GM18909 (cell line): Measurements from ENCODE around the gene CCSER2.
"Not testable (repeated sequence)": the region's sequence is repeated elsewhere in the genome, so short reads cannot be mapped to it uniquely, and the experiment has no call there.

Source experiments
- ATAC-seq: cut with Tn5 transposase; IDR thresholded peaks from one replicate; pipeline ENCODE4 v1.9.1; 2021; ENCODE audit warnings: mild to moderate bottlenecking; ENCODE audit not compliant: unreplicated experiment, poor library complexity

CCSER2 gene

DNA sequence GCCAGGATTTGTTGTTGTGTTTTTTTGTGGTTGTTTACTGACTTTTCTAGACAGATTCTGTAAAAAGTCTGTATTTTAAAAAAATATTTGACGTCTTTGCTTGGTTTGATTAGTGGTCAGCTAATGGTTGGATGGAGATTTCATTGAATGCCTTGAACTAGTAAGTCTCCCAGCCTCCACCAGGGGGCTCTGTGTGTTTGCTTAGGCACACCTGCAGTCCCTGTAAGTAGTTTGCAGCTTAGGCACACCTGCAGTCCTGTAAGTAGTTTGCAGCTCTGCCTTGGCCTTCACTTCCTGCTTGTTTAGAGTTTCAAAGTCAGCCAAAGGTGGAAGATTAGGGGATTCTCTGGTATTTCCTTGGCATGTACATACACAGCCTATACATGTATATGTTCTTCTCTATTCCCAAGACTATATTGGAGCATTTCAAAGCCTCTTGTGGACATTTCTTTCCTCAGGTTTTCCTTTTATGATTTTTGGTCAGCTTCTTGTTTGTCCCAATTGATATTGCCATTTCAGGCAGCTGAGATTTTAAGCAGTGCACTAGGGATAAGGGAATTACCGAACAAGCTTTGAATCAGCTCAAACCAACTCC lies 101.6 kb downstream of the CCSER2 start:
- ATAC-seq = peak; percentile 97

DNA sequence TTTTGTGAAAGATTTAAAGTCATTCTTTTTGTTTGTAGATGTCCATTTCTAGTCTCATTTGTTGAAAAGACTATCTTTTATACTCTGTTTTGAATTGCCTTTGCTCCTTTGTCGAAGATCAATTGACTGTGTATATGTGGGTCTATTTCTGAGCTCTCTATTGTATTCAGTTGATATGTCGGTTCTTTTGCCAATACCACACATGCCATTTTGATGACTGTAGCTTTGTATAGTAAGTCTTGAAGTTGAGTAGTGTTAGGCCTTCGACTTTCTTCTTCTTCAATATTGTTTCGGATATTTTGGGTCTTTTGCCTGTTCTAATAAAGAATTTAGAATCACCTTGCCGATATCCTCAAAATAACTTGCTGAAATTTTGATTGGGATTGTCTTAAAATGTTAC lies 104.5 kb downstream of the CCSER2 start:
- no peak for ATAC-seq

DNA sequence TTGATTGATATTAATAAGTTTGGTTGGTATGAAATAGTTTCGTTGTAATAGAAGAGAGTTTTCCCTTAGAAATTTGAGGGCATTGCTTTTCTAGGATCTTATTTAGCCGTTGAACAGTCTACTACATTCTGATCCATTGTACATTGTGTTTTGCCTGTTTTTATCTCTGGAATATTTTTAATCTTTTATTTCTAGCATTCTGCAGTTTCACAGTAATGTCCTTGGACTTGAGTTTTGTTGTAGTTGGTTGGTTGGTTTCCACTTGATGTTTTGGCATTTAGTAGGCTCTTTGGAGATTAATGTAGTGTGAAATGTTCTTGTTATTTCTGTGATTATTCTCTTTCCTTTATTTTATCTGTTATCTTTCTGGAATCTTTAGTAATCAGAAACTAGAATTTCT lies 112.4 kb downstream of the CCSER2 start:
- no peak for ATAC-seq

DNA sequence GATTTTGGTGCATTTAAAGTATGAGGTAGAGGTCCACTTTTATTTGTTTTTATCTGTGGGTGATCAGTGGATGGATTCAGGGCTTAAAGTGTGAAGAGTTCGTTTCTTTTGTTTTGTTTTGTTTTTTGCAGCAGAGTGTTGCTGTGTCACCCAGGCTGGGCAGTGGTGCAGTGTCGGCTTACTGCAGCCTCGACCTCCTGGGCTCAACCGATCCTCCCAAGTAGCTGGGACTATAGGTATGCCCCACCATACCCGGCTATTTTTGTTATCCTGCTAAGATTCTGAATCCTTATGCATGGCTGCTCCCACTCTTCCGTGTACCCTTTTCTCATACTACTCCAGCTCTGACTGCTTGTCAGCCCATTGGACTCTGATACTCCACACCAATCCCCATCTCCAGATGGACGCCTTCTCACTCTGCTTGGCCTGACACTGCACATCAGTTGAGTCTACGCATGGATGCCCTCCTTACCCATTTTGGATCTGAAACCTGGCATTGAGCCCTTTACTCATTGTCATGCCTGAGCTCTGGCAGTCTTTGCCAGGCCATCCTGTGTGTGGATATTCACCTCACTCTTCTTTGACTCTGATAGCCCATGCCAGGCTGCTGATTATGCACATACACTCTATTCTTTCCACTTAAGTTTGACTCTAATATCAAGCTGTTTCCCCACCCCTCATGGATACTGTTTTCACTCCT lies 119.5 kb downstream of the CCSER2 start:
- no peak for ATAC-seq

DNA sequence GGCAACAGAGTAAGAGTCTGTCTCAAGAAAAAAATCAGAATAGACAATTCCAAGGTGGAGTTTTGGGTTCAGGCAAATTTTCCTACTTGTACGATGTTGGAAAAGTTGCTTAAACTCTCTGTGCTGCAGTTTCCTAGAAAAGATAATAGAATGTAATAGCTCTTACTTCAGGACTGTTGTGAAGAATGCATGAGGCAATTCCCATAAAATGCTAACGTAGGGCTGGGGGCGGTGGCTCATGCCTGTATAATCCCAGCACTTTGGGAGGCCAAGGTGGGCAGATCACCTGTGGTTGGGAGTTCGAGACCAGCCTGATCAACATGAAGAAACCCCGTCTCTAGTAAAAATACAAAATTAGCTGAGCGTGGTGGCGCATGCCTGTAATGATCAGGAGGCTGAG lies 121.0 kb downstream of the CCSER2 start:
- not testable (repeated sequence) for ATAC-seq

DNA sequence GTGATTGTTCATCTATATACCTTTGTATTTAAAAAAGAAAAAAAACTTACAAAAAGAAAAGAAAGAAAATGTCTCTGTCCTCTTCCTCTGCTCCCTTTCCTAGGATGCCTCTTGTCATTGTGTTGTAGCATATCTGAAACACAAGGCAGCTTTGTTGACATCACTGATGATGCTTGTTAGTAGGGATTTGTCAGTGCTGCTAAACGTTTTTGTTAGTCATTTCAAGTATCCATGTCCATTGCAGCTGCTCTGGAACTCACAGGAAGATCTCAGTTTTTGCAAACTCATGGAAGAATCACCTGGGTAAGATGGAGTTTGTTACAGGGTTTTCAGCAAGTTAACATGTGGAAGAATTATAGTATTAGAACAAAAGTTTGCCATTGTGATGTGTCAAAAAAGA lies 123.6 kb downstream of the CCSER2 start:
- ATAC-seq = no peak

DNA sequence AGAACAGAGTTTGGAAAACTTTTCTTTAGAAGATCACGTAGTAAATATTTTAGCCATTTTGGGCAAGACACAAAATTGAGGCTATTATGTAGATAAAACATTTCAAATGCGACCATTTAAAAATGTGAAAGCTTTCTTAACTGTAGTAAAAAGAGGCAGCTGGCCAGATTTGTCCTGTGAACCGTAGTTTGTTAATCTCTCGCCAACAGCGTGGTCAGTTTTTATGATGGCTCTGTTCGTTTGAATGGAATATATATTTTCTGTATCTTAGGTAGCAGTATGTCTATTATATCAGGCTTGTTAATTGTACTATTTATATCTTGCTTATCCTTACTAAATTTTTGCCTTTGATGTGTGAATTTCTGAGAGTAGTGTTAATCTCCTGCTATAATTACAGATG lies 124.9 kb downstream of the CCSER2 start:
- no peak for ATAC-seq

DNA sequence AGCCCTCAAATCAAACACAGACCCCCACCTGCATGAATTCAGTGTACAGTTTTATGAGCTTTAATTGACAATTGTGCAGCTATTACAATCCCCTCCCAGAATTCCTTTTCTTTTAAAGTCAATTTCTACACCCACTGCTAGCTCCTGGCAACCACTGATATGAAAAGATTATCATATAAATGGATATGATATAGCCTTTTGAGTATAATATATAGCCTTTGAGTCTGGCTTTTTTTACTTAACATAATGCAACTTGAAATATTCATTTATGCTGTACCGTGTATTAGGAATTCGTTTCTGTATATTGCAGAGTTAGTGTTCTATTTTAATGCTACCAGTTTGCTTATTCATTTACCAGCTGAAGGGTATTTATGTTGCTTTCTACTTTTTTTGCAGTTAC lies 127.7 kb downstream of the CCSER2 start:
- no peak for ATAC-seq

DNA sequence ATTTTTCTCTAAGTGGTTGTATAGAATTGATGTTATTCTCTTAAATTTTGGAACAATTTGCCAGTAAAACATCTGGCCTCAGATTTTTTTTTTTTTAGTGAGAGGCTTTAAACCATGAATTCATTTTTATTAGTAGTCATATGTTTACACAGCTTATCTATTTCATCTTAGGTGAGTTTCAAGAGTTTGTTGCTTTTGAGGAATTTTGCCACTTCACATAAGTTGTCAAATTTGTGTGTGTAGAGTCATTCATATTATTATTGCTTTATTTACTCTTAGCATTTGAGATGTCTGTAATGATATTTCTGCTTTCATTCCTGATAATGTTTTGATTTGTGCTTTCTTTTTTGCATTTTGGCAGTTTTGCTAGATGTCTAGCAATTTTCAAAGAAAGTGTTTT lies 132.1 kb downstream of the CCSER2 start:
- no peak for ATAC-seq

DNA sequence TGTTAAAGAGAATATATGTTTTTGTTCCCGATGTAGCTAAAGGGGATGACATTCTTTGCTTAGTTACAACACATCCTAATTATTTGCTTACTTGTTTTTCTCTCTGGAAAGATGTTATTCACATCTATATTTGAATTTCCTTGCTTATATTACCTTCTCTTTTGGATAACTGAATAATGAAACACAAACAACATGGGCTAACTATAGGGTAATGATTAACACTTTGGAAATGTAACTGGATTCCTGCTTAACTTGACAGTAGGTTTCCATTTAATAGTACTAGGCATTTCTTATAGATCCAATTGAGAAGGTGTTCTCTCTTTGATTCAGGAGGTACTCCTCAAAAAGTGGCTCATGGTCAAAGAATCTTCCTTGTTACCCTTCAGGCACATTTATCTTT lies 141.1 kb downstream of the CCSER2 start:
- no peak for ATAC-seq

DNA sequence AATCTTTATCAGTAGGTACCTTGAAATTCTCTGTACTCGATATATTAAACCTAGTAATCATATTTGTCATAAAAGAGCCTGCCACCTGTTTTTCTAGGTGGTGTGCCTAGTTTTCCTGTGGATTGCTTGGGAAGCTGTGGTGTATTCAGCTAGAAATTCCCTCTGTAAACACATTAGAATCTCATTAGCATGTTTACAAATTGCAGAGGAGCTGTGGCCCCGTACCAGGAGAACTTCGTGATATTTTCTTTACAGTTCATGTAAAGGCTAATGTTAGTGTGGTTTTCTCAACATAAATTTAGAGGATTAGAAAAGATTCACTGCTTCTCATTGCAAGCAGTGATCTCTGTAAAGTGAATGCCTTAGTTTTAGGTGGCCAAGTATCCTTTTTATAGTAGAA lies 144.7 kb downstream of the CCSER2 start:
- ATAC-seq = no peak

DNA sequence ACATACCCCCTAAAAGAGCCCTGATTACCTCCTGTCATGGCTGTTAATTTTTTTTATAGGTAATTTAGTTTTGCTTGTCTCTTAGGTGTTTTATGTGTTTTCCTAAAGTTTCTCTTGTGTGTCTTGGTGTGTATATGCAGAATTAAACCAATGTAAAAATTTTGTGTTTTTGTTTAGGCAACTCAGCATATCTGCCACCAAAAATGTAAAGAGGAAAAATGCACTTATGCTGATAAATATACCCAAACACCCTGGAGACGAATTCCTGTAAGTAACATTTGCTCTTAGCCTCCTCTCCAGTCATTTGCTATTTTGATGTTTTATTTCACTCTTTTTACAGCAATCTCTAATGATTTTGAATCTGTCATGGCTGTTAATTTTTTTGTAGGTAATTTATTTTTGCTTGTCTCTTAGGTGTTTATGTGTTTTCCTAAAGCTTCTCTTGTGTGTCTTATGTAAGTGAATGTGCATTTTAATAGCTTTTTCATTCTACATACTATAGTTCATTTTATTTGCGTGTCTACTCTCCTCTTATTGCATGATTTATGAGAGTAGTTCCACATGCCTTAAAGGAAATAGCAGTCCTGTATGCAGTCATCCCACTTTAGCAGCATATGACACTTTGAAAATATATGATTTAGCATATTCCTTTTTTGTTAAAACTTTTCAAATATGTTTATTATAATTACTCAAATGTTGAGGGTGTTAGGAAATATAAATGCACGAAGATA lies 149.2 kb downstream of the CCSER2 start:
- no peak for ATAC-seq

DNA sequence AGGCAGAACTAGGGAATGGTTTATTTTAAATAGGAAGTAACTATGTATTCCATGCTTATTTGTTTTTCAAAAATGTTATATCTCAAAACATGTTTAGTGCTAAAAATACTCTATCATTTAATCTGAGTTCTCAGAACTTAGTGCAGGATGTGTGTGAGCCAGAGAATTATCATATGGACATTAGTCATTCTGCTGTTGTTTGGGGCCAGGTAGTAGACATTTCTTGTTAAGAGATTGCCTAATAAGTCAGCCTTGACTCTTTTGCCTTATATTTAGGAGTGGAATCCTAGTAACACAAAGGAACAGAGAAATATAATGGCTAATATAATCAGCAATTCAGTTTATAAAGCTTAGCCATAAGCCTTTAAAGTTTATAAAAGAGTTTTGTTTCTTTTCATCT lies 149.8 kb downstream of the CCSER2 start:
- no peak for ATAC-seq

DNA sequence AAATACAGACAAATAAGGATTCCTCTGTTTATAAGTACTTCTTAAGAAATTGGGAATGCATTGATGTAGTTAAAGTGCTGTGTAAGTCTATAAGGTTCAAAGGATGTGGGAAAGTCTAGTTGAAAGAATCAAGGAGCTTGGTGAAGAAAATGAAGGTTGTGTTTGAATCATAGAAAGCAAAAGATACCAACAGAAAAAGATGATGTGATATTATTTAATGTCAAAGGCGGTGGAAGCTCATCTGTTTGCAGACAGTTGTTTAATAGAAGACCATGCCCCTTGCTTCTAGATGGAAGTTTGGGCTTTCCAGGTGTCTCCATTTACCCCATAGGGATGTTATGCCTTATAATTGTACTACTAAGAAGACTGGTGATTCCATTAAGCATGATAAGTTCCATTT lies 150.3 kb downstream of the CCSER2 start:
- ATAC-seq = no peak

DNA sequence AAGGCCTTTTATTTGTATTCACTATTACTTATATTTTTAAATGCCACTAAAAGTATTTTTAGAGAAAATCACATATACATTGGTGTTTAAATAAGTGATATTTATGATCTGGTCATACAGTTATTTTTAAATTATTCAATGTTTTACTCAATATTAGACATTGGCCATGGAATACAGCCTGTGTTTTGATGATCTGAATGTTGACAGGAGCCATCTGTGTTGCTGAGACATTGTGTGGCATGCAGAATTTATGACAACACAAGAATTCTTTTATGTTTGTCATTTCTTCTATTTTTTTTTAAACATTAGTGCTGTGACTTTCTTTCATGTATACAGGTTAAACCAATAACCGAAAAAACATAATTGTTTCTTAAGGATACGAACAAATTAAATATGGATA lies 156.2 kb downstream of the CCSER2 start:
- ATAC-seq = no peak

DNA sequence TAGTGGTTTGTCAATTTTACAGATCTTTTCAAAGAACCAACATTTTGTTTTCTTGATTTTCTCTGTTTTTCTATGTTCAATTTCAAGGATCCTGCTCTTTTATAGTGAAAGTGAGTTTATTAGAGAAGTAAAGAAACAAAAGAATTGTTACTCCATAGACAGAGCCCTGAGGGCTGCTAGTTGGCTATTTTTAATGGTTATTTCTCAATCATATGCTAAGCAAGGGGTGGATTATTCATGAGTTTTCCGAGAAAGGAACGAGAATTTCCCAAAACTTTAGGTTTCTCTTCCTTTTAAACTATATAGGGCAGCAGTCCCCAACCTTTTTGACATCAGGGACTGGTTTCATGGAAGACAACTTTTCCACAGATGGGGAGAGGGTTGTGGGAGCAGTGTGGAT lies 165.0 kb downstream of the CCSER2 start:
- no peak for ATAC-seq

DNA sequence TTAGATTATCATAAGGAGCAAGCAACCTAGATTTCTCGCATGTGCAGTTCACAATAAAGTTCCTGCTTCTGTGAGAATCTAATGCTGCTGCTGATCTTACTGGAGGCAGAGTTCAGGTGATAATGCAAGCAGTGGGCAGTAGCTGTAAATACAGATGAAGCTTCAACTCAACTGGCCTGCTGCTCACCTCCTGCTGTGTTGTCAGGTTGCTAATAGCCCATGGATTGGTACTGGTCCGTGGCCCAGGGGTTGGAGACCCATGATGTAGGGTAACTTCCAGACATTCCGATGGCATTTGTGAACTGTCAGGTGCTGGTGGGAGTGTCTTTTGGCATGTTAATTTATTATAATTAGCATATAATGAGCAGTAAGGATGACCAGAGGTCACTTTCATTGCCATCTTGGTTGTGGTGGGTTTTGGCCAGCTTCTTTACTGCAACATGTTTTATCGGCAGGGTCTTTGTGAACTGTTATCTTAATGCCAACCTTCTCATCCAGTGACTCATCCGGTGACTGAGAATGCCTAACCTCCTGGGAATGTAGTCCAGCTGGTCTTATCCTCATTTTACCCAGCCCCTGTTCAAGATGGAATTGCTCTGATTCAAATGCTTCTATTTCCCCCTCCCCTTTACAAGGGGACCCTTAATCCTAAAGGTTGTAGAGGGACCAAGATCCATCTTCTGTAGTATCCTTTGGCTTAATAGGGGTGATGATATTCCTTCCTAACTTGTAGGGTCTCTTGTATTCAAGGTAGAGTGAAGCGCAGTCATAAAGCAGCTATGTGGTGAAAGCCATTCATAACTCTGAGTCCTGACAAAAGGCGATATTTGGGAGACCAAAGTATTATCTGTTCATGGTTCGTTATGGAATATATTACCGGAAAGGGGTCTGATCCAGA lies 165.8 kb downstream of the CCSER2 start:
- ATAC-seq = no peak

DNA sequence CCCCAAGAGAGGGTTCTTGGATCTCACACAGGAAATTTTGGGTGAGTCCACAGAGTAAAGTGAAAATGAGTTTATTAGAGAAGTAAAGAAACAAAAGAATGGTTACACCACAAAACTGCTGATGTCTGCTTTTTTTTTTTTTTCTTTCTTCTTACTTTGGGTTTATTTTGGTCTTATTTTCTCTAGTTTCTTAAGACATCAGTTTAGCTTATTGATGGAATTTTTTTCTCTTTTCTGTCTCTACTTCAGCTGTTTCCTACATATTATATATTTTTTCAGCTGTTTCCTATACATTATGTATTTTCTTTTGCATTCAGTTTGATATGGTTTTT lies 166.4 kb downstream of the CCSER2 start:
- no peak for ATAC-seq

DNA sequence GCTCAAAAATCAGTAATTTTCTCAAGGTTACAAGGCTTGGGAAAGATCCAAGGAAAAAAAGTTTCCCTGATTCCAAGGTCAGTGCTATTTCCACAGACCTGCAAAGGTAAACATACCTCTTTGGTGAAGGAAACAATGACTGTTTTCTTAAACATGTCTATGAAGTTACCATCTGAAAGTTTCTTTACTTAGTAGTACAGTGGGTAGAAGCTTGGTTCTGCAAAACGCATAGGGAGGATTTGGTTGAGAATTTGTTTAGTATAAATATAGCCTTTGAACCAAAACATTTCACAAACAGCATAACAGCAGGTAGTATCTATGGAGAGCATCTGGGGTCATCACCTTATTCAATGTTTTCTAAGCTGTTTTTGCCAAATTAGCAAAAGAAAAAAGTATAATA lies 169.6 kb downstream of the CCSER2 start:
- ATAC-seq = no peak

DNA sequence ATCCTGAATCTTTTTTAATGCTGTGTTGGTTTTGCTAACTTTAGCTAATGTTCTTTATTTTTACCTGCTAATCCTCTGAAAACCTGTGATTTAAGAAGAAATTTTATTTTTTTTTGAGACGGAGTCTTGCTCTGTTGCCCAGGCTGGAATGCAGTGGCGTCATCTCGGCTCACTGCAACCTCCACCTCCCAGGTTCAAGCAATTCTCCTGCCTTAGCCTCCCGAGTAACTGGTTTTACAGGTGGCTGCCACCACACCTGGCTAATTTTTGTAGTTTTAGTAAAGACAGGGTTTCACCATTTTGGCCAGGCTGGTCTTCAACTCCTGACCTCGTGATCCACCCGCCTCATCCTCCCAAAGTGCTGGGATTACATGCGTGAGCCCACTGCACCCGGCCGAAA lies 170.7 kb downstream of the CCSER2 start:
- not testable (repeated sequence) for ATAC-seq

DNA sequence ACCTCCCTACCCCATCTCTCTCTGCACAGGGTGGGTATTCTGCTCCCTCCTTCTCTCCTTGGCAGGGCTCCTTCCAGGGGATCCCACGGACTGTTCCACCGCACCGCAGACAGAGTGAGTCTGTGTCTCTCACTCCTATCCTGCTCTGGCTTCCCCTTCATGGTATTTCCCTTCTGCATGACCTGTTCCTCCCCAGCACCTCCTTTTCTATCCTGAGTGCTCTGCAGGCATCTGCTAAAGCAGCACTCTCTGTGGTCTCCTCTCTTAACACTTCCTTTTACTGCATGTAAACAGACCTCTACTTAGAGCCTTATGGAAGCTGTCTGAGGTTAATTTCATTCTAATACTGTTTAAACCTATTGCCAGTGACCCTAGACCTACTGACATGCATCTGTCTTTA lies 171.5 kb downstream of the CCSER2 start:
- no peak for ATAC-seq
